Inferior parietal cortex (tissue), 1 donor: ENCODE data around the gene LCE2D.

Experiments used
- DNase-seq: peaks from one replicate; pipeline ENCODE4 v3.0.0-alpha.2; 2016; ENCODE audit errors: extremely low spot score

Gene LCE2D

GRCh38 chr1:152697701-152698600 is 34.8 kb downstream of the LCE2D start, which contains the start of gene LCE2A:
TSS of gene LCE2A (plus strand) at chr1:152698345. CDS start at chr1:152698902, 557 bp downstream.
- DNase-seq: no peak

GRCh38 chr1:152699746-152700145 is 36.6 kb downstream of the LCE2D start:
- no peak for DNase-seq

- DNase-seq: no peak
Observed at GRCh38 chr1:152707860-152708259, 44.7 kb downstream of the LCE2D start, which contains the start of gene LCE4A. TSS of gene LCE4A (plus strand) at chr1:152708160. CDS start at chr1:152709076, 916 bp downstream.
